ENCODE data around the gene ZFYVE27.

DNA sequence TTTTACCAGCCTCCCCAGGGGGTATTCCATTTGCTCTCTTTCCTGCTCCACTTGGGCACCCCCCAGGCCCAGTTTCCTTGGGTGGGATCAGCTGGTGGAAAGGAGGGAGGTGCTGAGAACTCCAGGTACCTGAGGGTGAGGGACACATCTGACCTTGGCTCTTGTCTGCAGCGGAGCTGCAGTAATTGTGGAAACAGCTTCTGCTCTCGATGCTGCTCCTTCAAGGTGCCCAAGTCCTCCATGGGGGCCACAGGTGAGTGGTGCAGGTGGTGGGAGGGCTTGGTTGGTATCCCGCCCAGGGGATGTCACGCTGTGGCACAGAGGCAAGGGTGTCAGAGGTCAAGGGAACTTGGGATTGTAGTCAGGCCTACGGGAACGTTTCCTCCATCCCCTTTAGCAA, 20.5 kb downstream of the ZFYVE27 start:
- TF ChIP-seq, protein P1, sequence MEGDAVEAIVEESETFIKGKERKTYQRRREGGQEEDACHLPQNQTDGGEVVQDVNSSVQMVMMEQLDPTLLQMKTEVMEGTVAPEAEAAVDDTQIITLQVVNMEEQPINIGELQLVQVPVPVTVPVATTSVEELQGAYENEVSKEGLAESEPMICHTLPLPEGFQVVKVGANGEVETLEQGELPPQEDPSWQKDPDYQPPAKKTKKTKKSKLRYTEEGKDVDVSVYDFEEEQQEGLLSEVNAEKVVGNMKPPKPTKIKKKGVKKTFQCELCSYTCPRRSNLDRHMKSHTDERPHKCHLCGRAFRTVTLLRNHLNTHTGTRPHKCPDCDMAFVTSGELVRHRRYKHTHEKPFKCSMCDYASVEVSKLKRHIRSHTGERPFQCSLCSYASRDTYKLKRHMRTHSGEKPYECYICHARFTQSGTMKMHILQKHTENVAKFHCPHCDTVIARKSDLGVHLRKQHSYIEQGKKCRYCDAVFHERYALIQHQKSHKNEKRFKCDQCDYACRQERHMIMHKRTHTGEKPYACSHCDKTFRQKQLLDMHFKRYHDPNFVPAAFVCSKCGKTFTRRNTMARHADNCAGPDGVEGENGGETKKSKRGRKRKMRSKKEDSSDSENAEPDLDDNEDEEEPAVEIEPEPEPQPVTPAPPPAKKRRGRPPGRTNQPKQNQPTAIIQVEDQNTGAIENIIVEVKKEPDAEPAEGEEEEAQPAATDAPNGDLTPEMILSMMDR (IDR thresholded peaks at IDR 0.05) = no peak
- no peak for TF ChIP-seq POLR2A (IDR thresholded peaks at IDR 0.05)

All from Peyer's patch (tissue), 4 donors.